ENCODE results near the gene TMIGD2.

Gene TMIGD2

GRCh38 chr19:4294389-4294788, 7.8 kb downstream of the TMIGD2 start:
- no peaks in the 10 kb centered on the region for H3K9me3 ChIP-seq (ENCODE audit: control insufficient read depth, insufficient read depth, low read length)
- no peak overlapping the region for H3K27ac ChIP-seq (ENCODE audit: low read depth, low read length)
- no peaks in the 10 kb centered on the region for H3K79me2 ChIP-seq (ENCODE audit: control insufficient read depth, low read length)
- H3K27me3 ChIP-seq (ENCODE audit: control insufficient read depth, low read length) = no peaks in the 10 kb centered on the region
- no peaks in the 10 kb centered on the region for H4K20me1 ChIP-seq (ENCODE audit: control insufficient read depth, insufficient read depth, low read depth, low read length)
- H3K4me3 ChIP-seq (ENCODE audit: low read length) = no peak overlapping the region
- H3K4me1 ChIP-seq (ENCODE audit: control insufficient read depth, low read length) = peaks cover 4% of the 10 kb centered on the region; the same call in 1 of the 2 replicates
- no peak overlapping the region for H3K4me2 ChIP-seq (ENCODE audit: low read length)
- TF ChIP-seq EZH2phosphoT487 (IDR thresholded peaks at IDR 0.05; ENCODE audit: borderline replicate concordance, low read length) (no peak), CTCF (IDR thresholded peaks at IDR 0.05; ENCODE audit: low read depth, low read length, poor library complexity, severe bottlenecking) (no peak)
- no peaks in the 10 kb centered on the region for H3F3A ChIP-seq (ENCODE audit: control insufficient read depth, insufficient read depth)
- H3K36me3 ChIP-seq (ENCODE audit: control insufficient read depth, low read length) = no peaks in the 10 kb centered on the region
- H3K9me2 ChIP-seq (replicated peaks; ENCODE audit: control insufficient read depth, low read length) = no peaks in the 10 kb centered on the region

GRCh38 chr19:4292515-4292914, 9.7 kb downstream of the TMIGD2 start:
- no peaks in the 10 kb centered on the region for H3K36me3 ChIP-seq (ENCODE audit: control insufficient read depth, low read length)
- no peaks in the 10 kb centered on the region for H3K79me2 ChIP-seq (ENCODE audit: control insufficient read depth, low read length)
- no peaks in the 10 kb centered on the region for H3F3A ChIP-seq (ENCODE audit: control insufficient read depth, insufficient read depth)
- H3K4me1 ChIP-seq (ENCODE audit: control insufficient read depth, low read length) = peaks cover 4% of the 10 kb centered on the region; the same call in 1 of the 2 replicates
- H3K9me3 ChIP-seq (ENCODE audit: control insufficient read depth, insufficient read depth, low read length) = no peaks in the 10 kb centered on the region
- no peaks in the 10 kb centered on the region for H4K20me1 ChIP-seq (ENCODE audit: control insufficient read depth, insufficient read depth, low read depth, low read length)
- TF ChIP-seq CTCF (IDR thresholded peaks at IDR 0.05; ENCODE audit: low read depth, low read length, poor library complexity, severe bottlenecking) = no peak
- no peak for TF ChIP-seq EZH2phosphoT487 (IDR thresholded peaks at IDR 0.05; ENCODE audit: borderline replicate concordance, low read length)
- H3K27me3 ChIP-seq (ENCODE audit: control insufficient read depth, low read length) = no peaks in the 10 kb centered on the region
- no peaks in the 10 kb centered on the region for H3K9me2 ChIP-seq (replicated peaks; ENCODE audit: control insufficient read depth, low read length)
- no peak overlapping the region for H3K4me3 ChIP-seq (ENCODE audit: low read length)
- H3K27ac ChIP-seq (ENCODE audit: low read depth, low read length) = no peak overlapping the region
- no peak overlapping the region for H3K4me2 ChIP-seq (ENCODE audit: low read length)

GRCh38 chr19:4291184-4291732, 10.9 kb downstream of the TMIGD2 start:
- Histone ChIP-seq H4K20me1 (ENCODE audit: control insufficient read depth, insufficient read depth, low read depth, low read length) (no peaks in the 10 kb centered on the region), H3F3A (ENCODE audit: control insufficient read depth, insufficient read depth) (no peaks in the 10 kb centered on the region)

More at GRCh38 chr19:4291184-4291732, 10.9 kb downstream of the TMIGD2 start:
- H3K27me3 ChIP-seq (ENCODE audit: control insufficient read depth, low read length) = no peaks in the 10 kb centered on the region
- H3K4me2 ChIP-seq (ENCODE audit: low read length) = no peak overlapping the region
- H3K9me2 ChIP-seq (replicated peaks; ENCODE audit: control insufficient read depth, low read length) = no peaks in the 10 kb centered on the region
- H3K4me3 ChIP-seq (ENCODE audit: low read length) = no peak overlapping the region
- H3K36me3 ChIP-seq (ENCODE audit: control insufficient read depth, low read length) = no peaks in the 10 kb centered on the region
- no peak for TF ChIP-seq CTCF (IDR thresholded peaks at IDR 0.05; ENCODE audit: low read depth, low read length, poor library complexity, severe bottlenecking)
- no peak for TF ChIP-seq EZH2phosphoT487 (IDR thresholded peaks at IDR 0.05; ENCODE audit: borderline replicate concordance, low read length)
- no peak overlapping the region for H3K27ac ChIP-seq (ENCODE audit: low read depth, low read length)
- peaks cover under 1% of the 10 kb centered on the region; the same call in 1 of the 2 replicates for H3K4me1 ChIP-seq (ENCODE audit: control insufficient read depth, low read length)
- H3K79me2 ChIP-seq (ENCODE audit: control insufficient read depth, low read length) = no peaks in the 10 kb centered on the region
- no peaks in the 10 kb centered on the region for H3K9me3 ChIP-seq (ENCODE audit: control insufficient read depth, insufficient read depth, low read length)
